ENCODE results near the gene C12orf56. TPM values are rescaled to one million over a fixed set of nuclear protein-coding genes. Genes with fewer than 3 reads are reported as not detected.

C12orf56 gene
- total and polyA plus RNA-seq, 4 donors, result 0.08 to 0.47 (median 0.24) TPM; not detected in 1

GRCh38 chr12:64265839-64266238 is 124.7 kb downstream of the C12orf56 start:
- WGBS, result 87% methylated on average over 2 of the region's 2 CpGs
- Histone ChIP-seq H3K9me3 (ENCODE audit: control insufficient read depth in 4 of 4, low read length in 3 of 4) (no peaks in the 10 kb centered on the region), H3K4me3 (ENCODE audit: low read depth in 1 of 3, low read length in 3 of 3) (no peak overlapping the region), H3K9ac (ENCODE audit: low read depth in 1 of 2, low read length in 2 of 2) (no peak overlapping the region), H3K36me3 (ENCODE audit: control insufficient read depth in 4 of 4, insufficient read depth in 3 of 4, low read depth in 1 of 4, low read length in 3 of 4) (no peaks in the 10 kb centered on the region), H3K27ac (ENCODE audit: low read depth in 1 of 2, low read length in 2 of 2) (no peak overlapping the region), H3K27me3 (ENCODE audit: control insufficient read depth in 4 of 4, insufficient read depth in 4 of 4, low read length in 3 of 4) (no peaks in the 10 kb centered on the region), H3K4me1 (ENCODE audit: control insufficient read depth in 4 of 4, insufficient read depth in 4 of 4, low read length in 3 of 4) (no peaks in the 10 kb centered on the region)
- DNase-seq (ENCODE audit: low spot score), result no peak
- TF ChIP-seq ATF3 (IDR thresholded peaks at IDR 0.05) (no peak), REST (IDR thresholded peaks at IDR 0.05) (no peak), HNF4G (IDR thresholded peaks at IDR 0.05) (no peak), SP1 (IDR thresholded peaks at IDR 0.05) (no peak), YY1 (IDR thresholded peaks at IDR 0.05) (no peak), FOXA2 (IDR thresholded peaks at IDR 0.05) (no peak), RXRA (IDR thresholded peaks at IDR 0.05) (no peak)
- TF ChIP-seq, protein P1, sequence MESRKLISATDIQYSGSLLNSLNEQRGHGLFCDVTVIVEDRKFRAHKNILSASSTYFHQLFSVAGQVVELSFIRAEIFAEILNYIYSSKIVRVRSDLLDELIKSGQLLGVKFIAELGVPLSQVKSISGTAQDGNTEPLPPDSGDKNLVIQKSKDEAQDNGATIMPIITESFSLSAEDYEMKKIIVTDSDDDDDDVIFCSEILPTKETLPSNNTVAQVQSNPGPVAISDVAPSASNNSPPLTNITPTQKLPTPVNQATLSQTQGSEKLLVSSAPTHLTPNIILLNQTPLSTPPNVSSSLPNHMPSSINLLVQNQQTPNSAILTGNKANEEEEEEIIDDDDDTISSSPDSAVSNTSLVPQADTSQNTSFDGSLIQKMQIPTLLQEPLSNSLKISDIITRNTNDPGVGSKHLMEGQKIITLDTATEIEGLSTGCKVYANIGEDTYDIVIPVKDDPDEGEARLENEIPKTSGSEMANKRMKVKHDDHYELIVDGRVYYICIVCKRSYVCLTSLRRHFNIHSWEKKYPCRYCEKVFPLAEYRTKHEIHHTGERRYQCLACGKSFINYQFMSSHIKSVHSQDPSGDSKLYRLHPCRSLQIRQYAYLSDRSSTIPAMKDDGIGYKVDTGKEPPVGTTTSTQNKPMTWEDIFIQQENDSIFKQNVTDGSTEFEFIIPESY (IDR thresholded peaks at IDR 0.05), result no peak
- TF ChIP-seq, protein P2, sequence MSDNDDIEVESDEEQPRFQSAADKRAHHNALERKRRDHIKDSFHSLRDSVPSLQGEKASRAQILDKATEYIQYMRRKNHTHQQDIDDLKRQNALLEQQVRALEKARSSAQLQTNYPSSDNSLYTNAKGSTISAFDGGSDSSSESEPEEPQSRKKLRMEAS (IDR thresholded peaks at IDR 0.05), result no peak

- DNase-seq (ENCODE audit: low spot score), result no peak
- Histone ChIP-seq H3K9ac (ENCODE audit: low read depth in 1 of 2, low read length in 2 of 2) (no peak overlapping the region), H3K27ac (ENCODE audit: low read depth in 1 of 2, low read length in 2 of 2) (no peak overlapping the region), H3K9me3 (ENCODE audit: control insufficient read depth in 4 of 4, low read length in 3 of 4) (no peaks in the 10 kb centered on the region), H3K4me1 (ENCODE audit: control insufficient read depth in 4 of 4, insufficient read depth in 4 of 4, low read length in 3 of 4) (no peaks in the 10 kb centered on the region), H3K4me3 (ENCODE audit: low read depth in 1 of 3, low read length in 3 of 3) (no peak overlapping the region), H3K36me3 (ENCODE audit: control insufficient read depth in 4 of 4, insufficient read depth in 3 of 4, low read depth in 1 of 4, low read length in 3 of 4) (no peaks in the 10 kb centered on the region), H3K27me3 (ENCODE audit: control insufficient read depth in 4 of 4, insufficient read depth in 4 of 4, low read length in 3 of 4) (no peaks in the 10 kb centered on the region)
- WGBS, result 91% methylated on average over 5 of the region's 5 CpGs
- no peak for TF ChIP-seq TAF1 (conservative IDR thresholded peaks at IDR 0.05)
- TF ChIP-seq, protein P3, sequence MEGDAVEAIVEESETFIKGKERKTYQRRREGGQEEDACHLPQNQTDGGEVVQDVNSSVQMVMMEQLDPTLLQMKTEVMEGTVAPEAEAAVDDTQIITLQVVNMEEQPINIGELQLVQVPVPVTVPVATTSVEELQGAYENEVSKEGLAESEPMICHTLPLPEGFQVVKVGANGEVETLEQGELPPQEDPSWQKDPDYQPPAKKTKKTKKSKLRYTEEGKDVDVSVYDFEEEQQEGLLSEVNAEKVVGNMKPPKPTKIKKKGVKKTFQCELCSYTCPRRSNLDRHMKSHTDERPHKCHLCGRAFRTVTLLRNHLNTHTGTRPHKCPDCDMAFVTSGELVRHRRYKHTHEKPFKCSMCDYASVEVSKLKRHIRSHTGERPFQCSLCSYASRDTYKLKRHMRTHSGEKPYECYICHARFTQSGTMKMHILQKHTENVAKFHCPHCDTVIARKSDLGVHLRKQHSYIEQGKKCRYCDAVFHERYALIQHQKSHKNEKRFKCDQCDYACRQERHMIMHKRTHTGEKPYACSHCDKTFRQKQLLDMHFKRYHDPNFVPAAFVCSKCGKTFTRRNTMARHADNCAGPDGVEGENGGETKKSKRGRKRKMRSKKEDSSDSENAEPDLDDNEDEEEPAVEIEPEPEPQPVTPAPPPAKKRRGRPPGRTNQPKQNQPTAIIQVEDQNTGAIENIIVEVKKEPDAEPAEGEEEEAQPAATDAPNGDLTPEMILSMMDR (IDR thresholded peaks at IDR 0.05; ENCODE audit: low read depth, low read length, missing input control), result no peak
- TF ChIP-seq HNF4A (conservative IDR thresholded peaks at IDR 0.05), result no peak
- no peak for TF ChIP-seq RXRA (IDR thresholded peaks at IDR 0.05)
- TF ChIP-seq JUND (IDR thresholded peaks at IDR 0.05), result no peak
- no peak for TF ChIP-seq FOXA2 (IDR thresholded peaks at IDR 0.05)
- TF ChIP-seq YY1 (IDR thresholded peaks at IDR 0.05), result no peak
- TF ChIP-seq HNF4G (IDR thresholded peaks at IDR 0.05), result no peak
- TF ChIP-seq NR2F2 (IDR thresholded peaks at IDR 0.05), result no peak
- TF ChIP-seq, protein P1 (IDR thresholded peaks at IDR 0.05), result no peak
- TF ChIP-seq REST (IDR thresholded peaks at IDR 0.05), result no peak
- no peak for TF ChIP-seq EGR1 (IDR thresholded peaks at IDR 0.05; ENCODE audit: low read depth in 2 of 2)
- TF ChIP-seq ATF3 (IDR thresholded peaks at IDR 0.05), result no peak
- no peak for TF ChIP-seq SP1 (IDR thresholded peaks at IDR 0.05)
- no peak for TF ChIP-seq GABPA (IDR thresholded peaks at IDR 0.05 in 1 of 2, conservative IDR thresholded peaks at IDR 0.05 in 1 of 2)
- TF ChIP-seq RAD21 (IDR thresholded peaks at IDR 0.05), result no peak
- no peak for TF ChIP-seq FOXA1 (IDR thresholded peaks at IDR 0.05)
Measured at GRCh38 chr12:64261813-64262212, 128.7 kb downstream of the C12orf56 start.
